Naive thymus-derived CD8-positive, alpha-beta T cell (primary cell): ENCODE measurements around the gene CYTH3. TPM values are rescaled to one million over a fixed set of nuclear protein-coding genes. Genes with fewer than 3 reads are reported as not detected.

ENCODE experiments used
- ATAC-seq, 2 donors: fragments of 150-1000 bp; cut with Tn5 transposase in 1 of 2; sonication (Bioruptor Pico), chemical (Tn5 transposase) in 1 of 2; 1 replicate in 1 of 2; 2 replicates in 1 of 2; pipeline ENCODE4 v1.10.0; 2021; ENCODE audit warnings: mild to moderate bottlenecking in 2 of 2, moderate library complexity in 2 of 2
- POLR2A ChIA-PET: fragments of 350-600 bp; sonication (Branson Sonifier 250); formaldehyde crosslinking; loops from one replicate; lab custom pipeline; 2021; ENCODE audit warnings: antibody characterized with exemption; lab: Charles Lee
- DNase-seq, 10 donors: peaks; one replicate each; pipeline versions ENCODE4 v3.0.0 to v3.0.0-alpha.2; 2020 to 2022
- H3K27ac Mint-ChIP-seq, 10 donors: one replicate each; pipeline ENCODE4 v1.8.0; 2020 to 2022; ENCODE audit warnings: mild to moderate bottlenecking in 10 of 10, mixed read lengths in 10 of 10, moderate library complexity in 4 of 10, inconsistent platforms in 1 of 10
- H3K27me3 Mint-ChIP-seq, 5 donors: one replicate each; pipeline ENCODE4 v1.8.0; 2021 to 2022; ENCODE audit warnings: mixed read lengths in 5 of 5
- H3K36me3 Mint-ChIP-seq, 3 donors: one replicate each; pipeline ENCODE4 v1.8.0; 2020 to 2022; ENCODE audit warnings: mixed read lengths in 3 of 3, mild to moderate bottlenecking in 2 of 3, inconsistent platforms in 1 of 3
- H3K4me1 Mint-ChIP-seq, 4 donors: one replicate each; pipeline ENCODE4 v1.8.0; 2021 to 2022; ENCODE audit warnings: mixed read lengths in 4 of 4
- H3K4me3 Mint-ChIP-seq, 10 donors: one replicate each; pipeline ENCODE4 v1.8.0; 2020 to 2022; ENCODE audit warnings: mild to moderate bottlenecking in 10 of 10, mixed read lengths in 10 of 10, moderate library complexity in 6 of 10, inconsistent platforms in 1 of 10
- H3K9me3 Mint-ChIP-seq, 9 donors: one replicate each; pipeline ENCODE4 v1.8.0; 2020 to 2022; ENCODE audit warnings: mixed read lengths in 9 of 9, mild to moderate bottlenecking in 3 of 9, inconsistent platforms in 1 of 9, moderate library complexity in 1 of 9
- polyA plus RNA-seq, 3 donors: library from polyadenylated mRNA; unstranded; fragments of 300-500 nt; fragmentation: Illumina TruSeq; gene quantifications; one replicate each; pipeline ENCODE4 v1.2.3, GENCODE V29; 2021
- total RNA-seq, 8 experiments: library from RNA in 2 of 8; stranded (reverse) in 2 of 8; gene quantifications; one replicate each; pipeline ENCODE4 v1.2.3 and lab custom pipeline; 2021 to 2026

The CYTH3 gene
- total and polyA plus RNA-seq, 5 experiments from 2014 or later, result 0.77 to 8.6 (median 4.1) TPM

GRCh38 chr7:6249043-6249442 is 23.4 kb downstream of the CYTH3 start:
- DNase-seq (no peak), ATAC-seq (no peak)
- peaks cover 2 to 11% (median 6%) of the 10 kb centered on the region in 4 donors for H3K4me1 Mint-ChIP-seq
- no peaks in the 10 kb centered on the region for H3K9me3 Mint-ChIP-seq
- H3K27me3 Mint-ChIP-seq, result peaks cover 0 to 6% (median 0%) of the 10 kb centered on the region in 5 donors
- no peak overlapping the region for H3K27ac Mint-ChIP-seq
- POLR2A ChIA-PET, result no interaction called here
- H3K4me3 Mint-ChIP-seq, result no peak overlapping the region
- H3K36me3 Mint-ChIP-seq, result no peaks in the 10 kb centered on the region

- DNase-seq (no peak), ATAC-seq (no peak)
- POLR2A ChIA-PET, result no interaction called here
- Mint-ChIP-seq H3K27me3 (peaks cover 0 to 6% (median 0%) of the 10 kb centered on the region in 5 donors), H3K4me1 (peaks cover 2 to 11% (median 6%) of the 10 kb centered on the region in 4 donors), H3K36me3 (no peaks in the 10 kb centered on the region), H3K4me3 (no peak overlapping the region), H3K27ac (peak overlapping the region in 2 of 10 donors; percentile 20 to 22), H3K9me3 (no peaks in the 10 kb centered on the region)
Measured at GRCh38 chr7:6248581-6248980, 23.8 kb downstream of the CYTH3 start.

- DNase-seq, result no peak
- Mint-ChIP-seq H3K27ac (no peak overlapping the region), H3K36me3 (no peaks in the 10 kb centered on the region), H3K4me3 (no peak overlapping the region), H3K4me1 (peaks cover 0 to 10% (median 1%) of the 10 kb centered on the region in 4 donors), H3K27me3 (peaks cover 0 to 3% (median 0%) of the 10 kb centered on the region in 5 donors), H3K9me3 (no peaks in the 10 kb centered on the region)
- ATAC-seq, result no peak
- POLR2A ChIA-PET, result no interaction called here
Measured at GRCh38 chr7:6246251-6246917, 26.0 kb downstream of the CYTH3 start.

GRCh38 chr7:6244021-6244420 is 28.4 kb downstream of the CYTH3 start:
- Mint-ChIP-seq H3K36me3 (no peaks in the 10 kb centered on the region), H3K9me3 (no peaks in the 10 kb centered on the region), H3K4me3 (no peak overlapping the region), H3K4me1 (peaks cover 0 to 16% (median 5%) of the 10 kb centered on the region in 4 donors), H3K27ac (no peak overlapping the region), H3K27me3 (no peaks in the 10 kb centered on the region)
- no peak for ATAC-seq
- POLR2A ChIA-PET, result no interaction called here
- DNase-seq, result no peak

- Mint-ChIP-seq H3K4me3 (peak overlapping the region in 1 of 10 donors; percentile 26), H3K36me3 (no peaks in the 10 kb centered on the region), H3K4me1 (peaks cover 0 to 21% (median 4%) of the 10 kb centered on the region in 4 donors), H3K27ac (peak overlapping the region in 1 of 10 donors; percentile 32), H3K9me3 (no peaks in the 10 kb centered on the region), H3K27me3 (no peaks in the 10 kb centered on the region)
- no peak for DNase-seq
- ATAC-seq, result no peak
- POLR2A ChIA-PET, result no interaction called here
Measured at GRCh38 chr7:6243168-6243567, 29.3 kb downstream of the CYTH3 start.

GRCh38 chr7:6242561-6242960 is 29.9 kb downstream of the CYTH3 start:
- Mint-ChIP-seq H3K36me3 (no peaks in the 10 kb centered on the region), H3K4me3 (no peak overlapping the region), H3K4me1 (peaks cover 0 to 22% (median 4%) of the 10 kb centered on the region in 4 donors), H3K27me3 (no peaks in the 10 kb centered on the region), H3K27ac (peak overlapping the region in 1 of 10 donors; percentile 3), H3K9me3 (no peaks in the 10 kb centered on the region)
- ATAC-seq, result no peak
- POLR2A ChIA-PET, result no interaction called here
- no peak for DNase-seq

- H3K27me3 Mint-ChIP-seq, result no peaks in the 10 kb centered on the region
- H3K4me3 Mint-ChIP-seq, result peak overlapping the region in 2 of 10 donors; percentile 67 to 73
- POLR2A ChIA-PET, result interaction anchor here (0.6 kb wide), 1 partner anchor 24 kb away, joined by 3 read pairs; no protein-coding TSS in a partner anchor
- no peaks in the 10 kb centered on the region for H3K36me3 Mint-ChIP-seq
- no peak for DNase-seq
- no peak for ATAC-seq
- H3K4me1 Mint-ChIP-seq, result peaks cover 0 to 24% (median 4%) of the 10 kb centered on the region in 4 donors
- H3K27ac Mint-ChIP-seq, result peak overlapping the region in 3 of 10 donors; percentile 33 to 84 (median 51)
- no peaks in the 10 kb centered on the region for H3K9me3 Mint-ChIP-seq
Measured at GRCh38 chr7:6241607-6241973, 30.8 kb downstream of the CYTH3 start.

GRCh38 chr7:6238309-6238925 is 34.0 kb downstream of the CYTH3 start:
- Mint-ChIP-seq H3K36me3 (peaks cover 0 to 2% (median 0%) of the 10 kb centered on the region in 3 donors), H3K27ac (peak overlapping the region in 1 of 10 donors; percentile 15), H3K4me3 (no peak overlapping the region), H3K4me1 (peaks cover 10 to 44% (median 15%) of the 10 kb centered on the region in 4 donors), H3K9me3 (no peaks in the 10 kb centered on the region), H3K27me3 (no peaks in the 10 kb centered on the region)
- POLR2A ChIA-PET, result no interaction called here
- DNase-seq, result no peak
- no peak for ATAC-seq

GRCh38 chr7:6237730-6238129 is 34.7 kb downstream of the CYTH3 start:
- H3K27me3 Mint-ChIP-seq, result peaks cover 0 to 7% (median 0%) of the 10 kb centered on the region in 5 donors
- peaks cover 0 to 2% (median 0%) of the 10 kb centered on the region in 3 donors for H3K36me3 Mint-ChIP-seq
- H3K27ac Mint-ChIP-seq, result no peak overlapping the region
- no peak overlapping the region for H3K4me3 Mint-ChIP-seq
- H3K4me1 Mint-ChIP-seq, result peaks cover 14 to 49% (median 20%) of the 10 kb centered on the region in 4 donors
- peaks cover 0 to 1% (median 0%) of the 10 kb centered on the region in 9 donors for H3K9me3 Mint-ChIP-seq
- no peak for ATAC-seq
- DNase-seq, result no peak
- POLR2A ChIA-PET, result no interaction called here

- H3K27me3 Mint-ChIP-seq, result peaks cover 0 to 9% (median 0%) of the 10 kb centered on the region in 5 donors
- DNase-seq, result no peak
- peaks cover 0 to 1% (median 0%) of the 10 kb centered on the region in 9 donors for H3K9me3 Mint-ChIP-seq
- ATAC-seq, result no peak
- H3K4me1 Mint-ChIP-seq, result peaks cover 17 to 56% (median 27%) of the 10 kb centered on the region in 4 donors
- H3K36me3 Mint-ChIP-seq, result peaks cover 0 to 2% (median 0%) of the 10 kb centered on the region in 3 donors
- POLR2A ChIA-PET, result no interaction called here
- no peak overlapping the region for H3K27ac Mint-ChIP-seq
- no peak overlapping the region for H3K4me3 Mint-ChIP-seq
Measured at GRCh38 chr7:6237011-6237410, 35.4 kb downstream of the CYTH3 start.

GRCh38 chr7:6235029-6235871 is 37.2 kb downstream of the CYTH3 start:
- H3K4me3 Mint-ChIP-seq, result no peak overlapping the region
- ATAC-seq (no peak), DNase-seq (no peak)
- peaks cover 0 to 9% (median 0%) of the 10 kb centered on the region in 5 donors for H3K27me3 Mint-ChIP-seq
- H3K36me3 Mint-ChIP-seq, result peaks cover 0 to 2% (median 0%) of the 10 kb centered on the region in 3 donors
- peaks cover 0 to 1% (median 0%) of the 10 kb centered on the region in 9 donors for H3K9me3 Mint-ChIP-seq
- POLR2A ChIA-PET, result no interaction called here
- peaks cover 15 to 57% (median 28%) of the 10 kb centered on the region in 4 donors for H3K4me1 Mint-ChIP-seq
- H3K27ac Mint-ChIP-seq, result no peak overlapping the region

GRCh38 chr7:6234384-6234783 is 38.0 kb downstream of the CYTH3 start:
- no peak for ATAC-seq
- POLR2A ChIA-PET, result no interaction called here
- H3K27me3 Mint-ChIP-seq, result peaks cover 0 to 9% (median 0%) of the 10 kb centered on the region in 5 donors
- peak overlapping the region in 1 of 10 donors; percentile 58 for H3K27ac Mint-ChIP-seq
- H3K9me3 Mint-ChIP-seq, result peaks cover 0 to 1% (median 0%) of the 10 kb centered on the region in 9 donors
- peaks cover 0 to 2% (median 0%) of the 10 kb centered on the region in 3 donors for H3K36me3 Mint-ChIP-seq
- DNase-seq, result no peak
- H3K4me1 Mint-ChIP-seq, result peaks cover 15 to 57% (median 28%) of the 10 kb centered on the region in 4 donors
- no peak overlapping the region for H3K4me3 Mint-ChIP-seq
